H9 (cell line): ENCODE results near the gene SLCO4A1. TPM values are rescaled to one million over a fixed set of nuclear protein-coding genes. Genes with fewer than 3 reads are reported as not detected.

ENCODE experiments used
- DNase-seq: peaks from one replicate; pipeline ENCODE4 v3.0.0-alpha.2; 2017
- H2AFZ ChIP-seq: one replicate; pipeline ENCODE4 v1.6.1; 2013; ENCODE audit warnings: mild to moderate bottlenecking, low read length, control low read depth, moderate library complexity
- H2AK5ac ChIP-seq: 2 replicates; pipeline ENCODE4 v1.6.1; 2013; ENCODE audit warnings: low read length, control low read depth, mixed read lengths; ENCODE audit not compliant: insufficient read length
- H2BK120ac ChIP-seq: one replicate; pipeline ENCODE4 v1.6.1; 2013; ENCODE audit warnings: low read depth, mild to moderate bottlenecking, low read length, control low read depth, inconsistent platforms; ENCODE audit not compliant: poor library complexity, severe bottlenecking
- H2BK12ac ChIP-seq: 2 replicates; pipeline ENCODE4 v1.6.1; 2013; ENCODE audit warnings: low read length, control low read depth, mixed read lengths, low read depth; ENCODE audit not compliant: insufficient read length
- H2BK15ac ChIP-seq: 2 replicates; pipeline ENCODE4 v1.6.1; 2013; ENCODE audit warnings: low read depth, low read length, control low read depth
- H2BK20ac ChIP-seq: one replicate; pipeline ENCODE4 v1.6.1; 2013; ENCODE audit warnings: low read depth, mild to moderate bottlenecking, low read length, control low read depth, inconsistent platforms; ENCODE audit not compliant: poor library complexity, severe bottlenecking
- H2BK5ac ChIP-seq: 2 replicates; pipeline ENCODE4 v1.6.1; 2013; ENCODE audit warnings: low read length, control low read depth, mixed read lengths; ENCODE audit not compliant: insufficient read length
- H3K14ac ChIP-seq: 2 replicates; pipeline ENCODE4 v1.6.1; 2013; ENCODE audit warnings: low read length, control low read depth; ENCODE audit not compliant: insufficient read depth
- H3K18ac ChIP-seq: 2 replicates; pipeline ENCODE4 v1.6.1; 2013; ENCODE audit warnings: low read depth, mild to moderate bottlenecking, mixed read lengths, low read length, control low read depth; ENCODE audit not compliant: insufficient read length
- H3K23ac ChIP-seq: 2 replicates; pipeline ENCODE4 v1.6.1; 2013; ENCODE audit warnings: low read length, control low read depth, mixed read lengths, low read depth; ENCODE audit not compliant: insufficient read length
- H3K23me2 ChIP-seq: 2 replicates; pipeline ENCODE4 v1.6.1; 2013; ENCODE audit warnings: low read depth, mild to moderate bottlenecking, mixed read lengths, low read length, control low read depth; ENCODE audit not compliant: insufficient read length, poor library complexity, severe bottlenecking
- H3K27ac ChIP-seq: 2 replicates; pipeline ENCODE4 v1.5.1; 2013; ENCODE audit warnings: low read length, control low read depth, mixed read lengths, low read depth; ENCODE audit not compliant: insufficient read length
- H3K27me3 ChIP-seq: 2 replicates; pipeline ENCODE4 v1.6.1; 2013; ENCODE audit warnings: low read length, control low read depth, inconsistent platforms; ENCODE audit not compliant: insufficient read depth
- H3K4ac ChIP-seq: 2 replicates; pipeline ENCODE4 v1.6.1; 2013; ENCODE audit warnings: low read depth, mild to moderate bottlenecking, control low read depth, inconsistent platforms, low read length, moderate library complexity
- H3K4me1 ChIP-seq: 2 replicates; pipeline ENCODE4 v1.6.1; 2013; ENCODE audit warnings: low read length, control low read depth, inconsistent platforms; ENCODE audit not compliant: insufficient read depth
- H3K4me2 ChIP-seq: 2 replicates; pipeline ENCODE4 v1.6.1; 2013; ENCODE audit warnings: low read length, control low read depth, mixed read lengths; ENCODE audit not compliant: insufficient read length, insufficient read depth
- H3K56ac ChIP-seq: 2 replicates; pipeline ENCODE4 v1.6.1; 2013; ENCODE audit warnings: low read depth, mild to moderate bottlenecking, mixed read lengths, low read length, control low read depth; ENCODE audit not compliant: insufficient read length
- H3K79me1 ChIP-seq: 2 replicates; pipeline ENCODE4 v1.6.1; 2013; ENCODE audit warnings: low read depth, mild to moderate bottlenecking, moderate library complexity, low read length, control low read depth, inconsistent platforms; ENCODE audit not compliant: insufficient read depth, poor library complexity, severe bottlenecking
- H3K79me2 ChIP-seq: 2 replicates; pipeline ENCODE4 v1.6.1; 2013; ENCODE audit warnings: low read length, control low read depth, inconsistent platforms; ENCODE audit not compliant: insufficient read depth
- H3K9ac ChIP-seq: 2 replicates; pipeline ENCODE4 v1.6.1; 2013; ENCODE audit warnings: low read length, control low read depth, mixed read lengths; ENCODE audit not compliant: insufficient read length; ENCODE audit errors: extremely low read depth
- H3K9me3 ChIP-seq: one replicate; pipeline ENCODE4 v1.6.1; 2013; ENCODE audit warnings: low read depth, low read length, inconsistent platforms; ENCODE audit not compliant: control insufficient read depth
- H3T11ph ChIP-seq: one replicate; pipeline ENCODE4 v1.6.1; 2013; ENCODE audit warnings: mild to moderate bottlenecking, low read length, control low read depth, inconsistent platforms
- H4K20me1 ChIP-seq: one replicate; pipeline ENCODE4 v1.6.1; 2013; ENCODE audit not compliant: control insufficient read depth, insufficient read length, insufficient read depth
- H4K5ac ChIP-seq: 2 replicates; pipeline ENCODE4 v1.6.1; 2013; ENCODE audit warnings: low read depth, mild to moderate bottlenecking, mixed read lengths, low read length, control low read depth; ENCODE audit not compliant: insufficient read length
- H4K8ac ChIP-seq: replicated peaks from 2 replicates; pipeline ENCODE4 v1.6.1; 2013; ENCODE audit warnings: low read length, control low read depth, mixed read lengths, low read depth; ENCODE audit not compliant: insufficient read length
- H4K91ac ChIP-seq: 2 replicates; pipeline ENCODE4 v1.6.1; 2013; ENCODE audit warnings: low read depth, mild to moderate bottlenecking, moderate library complexity, mixed read lengths, low read length, control low read depth; ENCODE audit not compliant: insufficient read length
- H3K27ac Mint-ChIP-seq, 3 experiments: 2 replicates in 2 of 3; 3 replicates in 1 of 3; pipeline ENCODE4 v1.8.0; 2020 to 2021; ENCODE audit warnings: mixed read lengths in 3 of 3, mild to moderate bottlenecking in 1 of 3, moderate library complexity in 1 of 3
- H3K27me3 Mint-ChIP-seq: 2 replicates; pipeline ENCODE4 v1.8.0; 2021; ENCODE audit warnings: low read depth, mild to moderate bottlenecking, moderate library complexity, mixed read lengths
- H3K36me3 Mint-ChIP-seq, 3 experiments: 2 replicates in 2 of 3; 3 replicates in 1 of 3; pipeline ENCODE4 v1.8.0; 2020 to 2021; ENCODE audit warnings: low read depth in 3 of 3, mixed read lengths in 3 of 3; ENCODE audit not compliant: insufficient read depth in 1 of 3
- H3K4me1 Mint-ChIP-seq, 2 experiments: 2 replicates each; pipeline ENCODE4 v1.8.0; 2020; ENCODE audit warnings: mixed read lengths in 2 of 2
- H3K4me3 Mint-ChIP-seq, 2 experiments: 2 replicates in 1 of 2; 3 replicates in 1 of 2; pipeline ENCODE4 v1.8.0; 2020 to 2021; ENCODE audit warnings: mild to moderate bottlenecking in 2 of 2, mixed read lengths in 2 of 2, moderate library complexity in 1 of 2
- H3K9me3 Mint-ChIP-seq, 2 experiments: 2 replicates in 1 of 2; 3 replicates in 1 of 2; pipeline ENCODE4 v1.8.0; 2020; ENCODE audit warnings: mild to moderate bottlenecking in 2 of 2, mixed read lengths in 2 of 2, moderate library complexity in 1 of 2
- CTCF ChIP-seq: fragments of 200-600 bp; sonication (generic); conservative IDR thresholded peaks from 3 replicates; pipeline ENCODE4 v1.8.0; 2021; ENCODE audit warnings: antibody characterized with exemption, mild to moderate bottlenecking
- WGBS: extraction: QIAGEN DNeasy Blood & Tissue Kit; methylation state at CpG from one replicate; pipeline ENCODE4 v1.1.7; 2013; ENCODE audit warnings: missing lambda C conversion rate, low lambda C conversion rate, mixed read lengths; ENCODE audit not compliant: insufficient read length; ENCODE audit errors: extremely low coverage; 5-methylcytosine and 5-hydroxymethylcytosine counted together
- total RNA-seq: library from RNA; stranded (reverse); gene quantifications from 2 replicates; pipeline ENCODE4 v1.2.1, GENCODE V29; 2021

The SLCO4A1 gene
- total RNA-seq, 1 experiment from 2014 or later = 9.4 TPM

DNA sequence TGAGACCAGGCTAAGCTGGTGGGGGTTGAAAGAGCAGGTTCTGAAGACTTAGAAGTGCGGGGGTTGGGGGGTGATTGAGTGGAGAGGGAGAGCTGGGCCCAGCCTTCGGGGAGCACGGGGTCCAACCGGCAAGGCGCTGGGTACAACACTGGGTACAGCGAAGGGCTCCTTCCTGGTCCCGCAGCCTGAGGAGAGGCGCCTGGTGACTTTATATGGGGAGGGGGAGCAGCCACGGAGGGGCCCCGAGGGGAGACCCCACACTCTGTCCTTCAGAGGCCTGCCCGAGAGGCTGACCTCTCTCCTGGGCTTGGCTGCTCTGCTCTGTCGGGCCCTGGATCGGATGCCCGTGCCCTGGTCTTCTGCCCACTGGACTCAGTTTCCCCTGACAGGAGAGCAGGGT is 55.9 kb downstream of the SLCO4A1 start:
- no peak for TF ChIP-seq CTCF

More for the DNA sequence above, 55.9 kb downstream of the SLCO4A1 start:
- WGBS = no CpG with 5 or more reads among the region's 14 CpGs
- H2BK12ac ChIP-seq = no peak overlapping the region
- Mint-ChIP-seq H3K27me3 (peaks cover 11% of the 10 kb centered on the region), H3K9me3 (no peaks in the 10 kb centered on the region; a peak in 1 of 5 replicates), H3K4me1 (0 out of 4 replicates have a peak, but pooled peaks cover 0 to 2% of the 10 kb centered on the region in 2 experiments), H3K4me3 (no peak overlapping the region), H3K36me3 (no peaks in the 10 kb centered on the region), H3K27ac (no peak overlapping the region)
- no peak for DNase-seq
- no peak overlapping the region for H2BK20ac ChIP-seq
- H3K4me1 ChIP-seq = no peaks in the 10 kb centered on the region
- no peak overlapping the region for H2BK5ac ChIP-seq
- H3K23me2 ChIP-seq = no peaks in the 10 kb centered on the region
- no peak overlapping the region for H3K18ac ChIP-seq
- no peak overlapping the region for H4K5ac ChIP-seq
- no peak overlapping the region for H3K4ac ChIP-seq
- no peak overlapping the region for H2AFZ ChIP-seq
- no peak overlapping the region for H2BK15ac ChIP-seq
- no peaks in the 10 kb centered on the region for H3K79me2 ChIP-seq
- no peak overlapping the region for H2BK120ac ChIP-seq
- H3T11ph ChIP-seq = no peak overlapping the region
- no peak overlapping the region for H4K91ac ChIP-seq
- no peak overlapping the region for H4K8ac ChIP-seq
- no peak overlapping the region for H3K56ac ChIP-seq
- H3K27me3 ChIP-seq = no peaks in the 10 kb centered on the region; the same call in 1 of the 2 replicates
- H4K20me1 ChIP-seq = no peaks in the 10 kb centered on the region
- no peak overlapping the region for H3K27ac ChIP-seq
- H3K79me1 ChIP-seq = no peaks in the 10 kb centered on the region
- no peak overlapping the region for H3K4me2 ChIP-seq
- no peaks in the 10 kb centered on the region for H3K9me3 ChIP-seq
- no peak overlapping the region for H3K14ac ChIP-seq
- H3K23ac ChIP-seq = no peak overlapping the region
- no peak overlapping the region for H2AK5ac ChIP-seq
- no peak overlapping the region for H3K9ac ChIP-seq
